IMR-90 (cell line): Measurements from ENCODE around the gene PTPRF. TPM values are rescaled to one million over a fixed set of nuclear protein-coding genes. Genes with fewer than 3 reads are reported as not detected.

Experiments used
- ATAC-seq: fragments of 200-7000 bp; cut with Tn5 transposase; 2 replicates; pipeline ENCODE4 v1.9.1; 2020; ENCODE audit warnings: low read depth, mild to moderate bottlenecking, moderate library complexity
- BruUV-seq: library from RNA; stranded (reverse); fragments of 400-500 nt; replicated peaks from 2 replicates; lab custom pipeline; 2021; lab: Mats Ljungman, UMichigan
- CTCF ChIA-PET: fragments of 300-600 bp; formaldehyde crosslinking; extraction: SDS; loops from one replicate; lab custom pipeline; 2021; ENCODE audit warnings: antibody characterized with exemption; lab: Yijun Ruan, JAX
- POLR2A ChIA-PET: fragments of 300-600 bp; sonication (Branson Sonifier 250); formaldehyde crosslinking; loops from one replicate; lab custom pipeline; 2022; ENCODE audit warnings: antibody characterized with exemption; ENCODE audit not compliant: unreplicated experiment; lab: Charles Lee
- DNase-seq: peaks from one replicate; pipeline ENCODE4 v3.0.0; 2013
- H2AFZ ChIP-seq: replicated peaks from 2 replicates; pipeline ENCODE3; 2013; ENCODE audit warnings: low read length, mild to moderate bottlenecking; ENCODE audit not compliant: poor library complexity
- H2AK5ac ChIP-seq: 2 replicates; pipeline ENCODE4 v1.6.1; 2013; ENCODE audit warnings: low read depth, low read length, inconsistent platforms
- H2AK9ac ChIP-seq: replicated peaks from 2 replicates; pipeline ENCODE3; 2013; ENCODE audit warnings: mild to moderate bottlenecking, low read depth, low read length, moderate library complexity; ENCODE audit not compliant: poor library complexity
- H2BK120ac ChIP-seq: 2 replicates; pipeline ENCODE4 v1.6.1; 2013; ENCODE audit warnings: low read depth, low read length, inconsistent platforms
- H2BK15ac ChIP-seq: 3 replicates; pipeline ENCODE4 v1.6.1; 2013; ENCODE audit warnings: low read depth, low read length, inconsistent platforms
- H2BK20ac ChIP-seq: 2 replicates; pipeline ENCODE4 v1.6.1; 2013; ENCODE audit warnings: low read depth, mild to moderate bottlenecking, inconsistent platforms, low read length, moderate library complexity
- H2BK5ac ChIP-seq: 2 replicates; pipeline ENCODE4 v1.6.1; 2013; ENCODE audit warnings: mild to moderate bottlenecking, low read depth, low read length, inconsistent platforms; ENCODE audit not compliant: poor library complexity, severe bottlenecking
- H3K14ac ChIP-seq: replicated peaks from 2 replicates; pipeline ENCODE4 v1.6.1; 2013; ENCODE audit warnings: low read depth, low read length, inconsistent platforms
- H3K18ac ChIP-seq: 2 replicates; pipeline ENCODE4 v1.6.1; 2013; ENCODE audit warnings: low read depth, low read length, control low read depth
- H3K23ac ChIP-seq: 2 replicates; pipeline ENCODE4 v1.6.1; 2013; ENCODE audit warnings: low read depth, low read length, inconsistent platforms
- H3K27ac ChIP-seq: 2 replicates; pipeline ENCODE4 v1.5.1; 2013; ENCODE audit warnings: mild to moderate bottlenecking, control low read depth, low read length; ENCODE audit not compliant: insufficient read depth
- H3K27me3 ChIP-seq: 2 replicates; pipeline ENCODE4 v1.6.1; 2013; ENCODE audit warnings: low read length; ENCODE audit not compliant: control insufficient read depth, insufficient read depth
- H3K36me3 ChIP-seq: 2 replicates; pipeline ENCODE4 v1.6.1; 2013; ENCODE audit warnings: low read length, mixed read lengths; ENCODE audit not compliant: control insufficient read depth, insufficient read depth
- H3K4ac ChIP-seq: 2 replicates; pipeline ENCODE4 v1.6.1; 2013; ENCODE audit warnings: low read depth, low read length, inconsistent platforms
- H3K4me1 ChIP-seq: 2 replicates; pipeline ENCODE4 v1.6.1; 2013; ENCODE audit warnings: low read length, mixed read lengths; ENCODE audit not compliant: control insufficient read depth, insufficient read depth
- H3K4me2 ChIP-seq: 2 replicates; pipeline ENCODE4 v1.6.1; 2013; ENCODE audit warnings: low read depth, mild to moderate bottlenecking, control low read depth, low read length, moderate library complexity
- H3K4me3 ChIP-seq: 2 replicates; pipeline ENCODE4 v1.5.1; 2013; ENCODE audit warnings: low read depth, mild to moderate bottlenecking, control low read depth, low read length, moderate library complexity; ENCODE audit not compliant: insufficient read depth
- H3K56ac ChIP-seq: 2 replicates; pipeline ENCODE4 v1.6.1; 2013; ENCODE audit warnings: low read length, inconsistent platforms; ENCODE audit not compliant: insufficient read depth; ENCODE audit errors: extremely low read depth
- H3K79me1 ChIP-seq, 2 experiments: 2 replicates each; pipeline ENCODE4 v1.6.1; 2013; ENCODE audit warnings: low read length in 2 of 2, inconsistent platforms in 1 of 2, low read depth in 1 of 2
- H3K9ac ChIP-seq: 2 replicates; pipeline ENCODE4 v1.6.1; 2013; ENCODE audit warnings: low read depth, low read length, control low read depth
- H3K9me1 ChIP-seq: 2 replicates; pipeline ENCODE4 v1.6.1; 2013; ENCODE audit warnings: low read length, inconsistent platforms; ENCODE audit not compliant: insufficient read depth
- H3K9me3 ChIP-seq: 2 replicates; pipeline ENCODE4 v1.6.1; 2013; ENCODE audit warnings: low read length; ENCODE audit not compliant: control insufficient read depth, insufficient read depth
- H4K20me1 ChIP-seq: 2 replicates; pipeline ENCODE4 v1.6.1; 2013; ENCODE audit warnings: low read length, inconsistent platforms; ENCODE audit not compliant: insufficient read depth
- H4K5ac ChIP-seq: 2 replicates; pipeline ENCODE4 v1.6.1; 2013; ENCODE audit warnings: mild to moderate bottlenecking, low read depth, low read length, control low read depth
- H4K8ac ChIP-seq, 2 experiments: 2 replicates each; pipeline ENCODE4 v1.6.1; 2013; ENCODE audit warnings: low read depth in 2 of 2, low read length in 2 of 2, control low read depth in 1 of 2, inconsistent platforms in 1 of 2
- H4K91ac ChIP-seq: 2 replicates; pipeline ENCODE4 v1.6.1; 2013; ENCODE audit warnings: low read depth, low read length, inconsistent platforms; ENCODE audit not compliant: insufficient read depth
- BHLHE40 ChIP-seq: fragments of 150-350 bp; IDR thresholded peaks from 2 replicates; pipeline ENCODE4 v1.6.1; 2016; ENCODE audit warnings: mild to moderate bottlenecking, low read depth, low read length
- CEBPB ChIP-seq: IDR thresholded peaks from 2 replicates; pipeline ENCODE4 v1.6.1; 2012; ENCODE audit warnings: low read depth, low read length, improper control_type of control experiment
- CHD1 ChIP-seq: IDR thresholded peaks from 2 replicates; pipeline ENCODE4 v1.6.1; 2012; ENCODE audit warnings: low read depth, low read length, improper control_type of control experiment
- FOS ChIP-seq: fragments of 150-350 bp; IDR thresholded peaks from 2 replicates; pipeline ENCODE4 v1.6.1; 2016; ENCODE audit warnings: low read depth, low read length
- MAFK ChIP-seq: IDR thresholded peaks from 2 replicates; pipeline ENCODE4 v1.6.1; 2012; ENCODE audit warnings: low read depth, low read length, improper control_type of control experiment
- MXI1 ChIP-seq: IDR thresholded peaks from 2 replicates; pipeline ENCODE4 v1.6.1; 2012; ENCODE audit warnings: low read depth, mild to moderate bottlenecking, low read length, moderate library complexity, borderline replicate concordance
- NFE2L2 ChIP-seq: fragments of 150-350 bp; IDR thresholded peaks from 2 replicates; pipeline ENCODE4 v1.6.1; 2016; ENCODE audit warnings: low read depth, mild to moderate bottlenecking, low read length
- POLR2A ChIP-seq: IDR thresholded peaks from 2 replicates; pipeline ENCODE4 v1.6.1; 2012; ENCODE audit warnings: mild to moderate bottlenecking, low read depth, low read length
- RAD21 ChIP-seq: IDR thresholded peaks from 2 replicates; pipeline ENCODE4 v1.6.1; 2012; ENCODE audit warnings: low read length, improper control_type of control experiment
- RCOR1 ChIP-seq: IDR thresholded peaks from 2 replicates; pipeline ENCODE4 v1.6.1; 2012; ENCODE audit warnings: mild to moderate bottlenecking, low read length, improper control_type of control experiment; ENCODE audit not compliant: insufficient replicate concordance
- RFX5 ChIP-seq: IDR thresholded peaks from 2 replicates; pipeline ENCODE4 v1.8.0; 2012; ENCODE audit warnings: low read depth, mild to moderate bottlenecking, low read length, moderate library complexity
- WGBS, 2 experiments: methylation state at CpG; one replicate each; pipeline versions ENCODE4 v1.1.5 to v1.1.7; 2013; ENCODE audit warnings: missing lambda C conversion rate in 2 of 2; ENCODE audit not compliant: insufficient read length in 1 of 2; ENCODE audit errors: extremely low coverage in 2 of 2; 5-methylcytosine and 5-hydroxymethylcytosine counted together
- dilution Hi-C: fragments of 300-500 bp; cut with HindIII; formaldehyde crosslinking; loops from one replicate; pipeline ENCODE4 v1.14.3; 2018; ENCODE audit warnings: low sequenced_read_pairs; ENCODE audit not compliant: unreplicated experiment
- in situ Hi-C: fragments of 300-500 bp; cut with MboI; formaldehyde crosslinking; loops from 3 replicates; pipeline ENCODE4 v1.14.3; 2019; ENCODE audit warnings: low sequenced_read_pairs, inconsistent platforms, mixed read lengths
- intact Hi-C: fragments of 100-400 bp; cut with micrococcal nuclease; formaldehyde crosslinking; loops from 2 replicates; pipeline ENCODE4 v1.10.0; 2022
- polyA plus RNA-seq, 3 experiments: library from polyadenylated mRNA; depleted of rRNA; stranded (reverse); fragments of >200 nt; gene quantifications; 2 replicates each; pipeline ENCODE4 v1.2.3, GENCODE V29; 2012; ENCODE audit warnings: low replicate concordance in 1 of 3
- total RNA-seq: library from RNA; depleted of rRNA; stranded (reverse); fragments of >200 nt; gene quantifications from 2 replicates; pipeline ENCODE4 v1.2.3, GENCODE V29; 2012
- TF ChIP-seq, protein P1 (sequence below): fragments of 150-350 bp; IDR thresholded peaks from 2 replicates; pipeline ENCODE4 v1.6.1; 2017; ENCODE audit warnings: mild to moderate bottlenecking, antibody characterized with exemption, low read length, low read depth
- TF ChIP-seq, protein P2 (sequence below): fragments of 150-350 bp; IDR thresholded peaks from 2 replicates; pipeline ENCODE4 v1.6.1; 2016; ENCODE audit warnings: low read depth, mild to moderate bottlenecking, low read length, moderate library complexity, borderline replicate concordance

The PTPRF gene
- total and polyA plus RNA-seq, 2 of the 4 experiments (the other 2 are of a cell fraction) = 25.8 to 92.3 TPM

DNA sequence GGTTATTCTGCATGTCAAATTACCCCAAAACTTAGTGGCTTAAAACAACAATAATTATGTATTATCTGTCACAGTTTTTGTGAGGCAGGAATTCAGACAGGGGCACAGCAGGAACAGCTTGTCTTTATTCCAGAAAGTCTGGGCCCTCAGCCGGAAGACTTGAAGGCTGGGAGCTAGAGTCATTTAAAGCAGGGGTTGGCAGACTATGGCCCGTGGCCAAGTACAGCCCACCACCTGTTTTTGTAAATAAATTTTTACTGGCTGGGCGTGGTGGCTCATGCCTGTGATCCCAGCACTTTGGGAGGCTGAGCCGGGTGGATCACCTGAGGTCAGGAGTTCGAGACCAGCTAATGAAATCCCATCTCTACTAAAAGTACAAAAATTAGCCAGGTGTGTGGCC is 79.7 kb downstream of the PTPRF start:
- Histone ChIP-seq H3K4me2 (no peak overlapping the region), H2BK15ac (no peak overlapping the region), H3K27me3 (no peaks in the 10 kb centered on the region), H2BK5ac (no peak overlapping the region), H3K14ac (no peak overlapping the region), H3K27ac (no peak overlapping the region), H2AFZ (no peak overlapping the region), H3K23ac (no peak overlapping the region), H4K91ac (no peak overlapping the region), H3K18ac (no peak overlapping the region), H3K79me1 (no peaks in the 10 kb centered on the region), H2BK120ac (no peak overlapping the region), H2AK5ac (no peak overlapping the region), H3K9me1 (no peaks in the 10 kb centered on the region; the same call in 1 of the 2 replicates), H3K56ac (no peak overlapping the region), H3K9ac (no peak overlapping the region), H3K9me3 (no peaks in the 10 kb centered on the region), H3K4ac (no peak overlapping the region), H3K36me3 (peaks cover 66% of the 10 kb centered on the region), H3K4me3 (no peak overlapping the region), H2AK9ac (no peak overlapping the region), H2BK20ac (no peak overlapping the region), H4K5ac (no peak overlapping the region), H4K8ac (no peak overlapping the region), H4K20me1 (no peaks in the 10 kb centered on the region; the same call in none of the 2 replicates), H3K4me1 (no peaks in the 10 kb centered on the region)
- BruUV-seq = no TSS peak
- DNase-seq (no peak), ATAC-seq (no peak)
- dilution Hi-C loops = no loop called here
- ChIA-PET POLR2A (no interaction called here), CTCF (no interaction called here)
- TF ChIP-seq POLR2A (no peak), RFX5 (no peak), MAFK (no peak), NFE2L2 (no peak), RCOR1 (no peak), MXI1 (no peak), RAD21 (no peak), CHD1 (no peak), BHLHE40 (no peak), CEBPB (no peak), FOS (no peak)
- TF ChIP-seq, protein P1, sequence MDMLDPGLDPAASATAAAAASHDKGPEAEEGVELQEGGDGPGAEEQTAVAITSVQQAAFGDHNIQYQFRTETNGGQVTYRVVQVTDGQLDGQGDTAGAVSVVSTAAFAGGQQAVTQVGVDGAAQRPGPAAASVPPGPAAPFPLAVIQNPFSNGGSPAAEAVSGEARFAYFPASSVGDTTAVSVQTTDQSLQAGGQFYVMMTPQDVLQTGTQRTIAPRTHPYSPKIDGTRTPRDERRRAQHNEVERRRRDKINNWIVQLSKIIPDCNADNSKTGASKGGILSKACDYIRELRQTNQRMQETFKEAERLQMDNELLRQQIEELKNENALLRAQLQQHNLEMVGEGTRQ = no peak
- TF ChIP-seq, protein P2, sequence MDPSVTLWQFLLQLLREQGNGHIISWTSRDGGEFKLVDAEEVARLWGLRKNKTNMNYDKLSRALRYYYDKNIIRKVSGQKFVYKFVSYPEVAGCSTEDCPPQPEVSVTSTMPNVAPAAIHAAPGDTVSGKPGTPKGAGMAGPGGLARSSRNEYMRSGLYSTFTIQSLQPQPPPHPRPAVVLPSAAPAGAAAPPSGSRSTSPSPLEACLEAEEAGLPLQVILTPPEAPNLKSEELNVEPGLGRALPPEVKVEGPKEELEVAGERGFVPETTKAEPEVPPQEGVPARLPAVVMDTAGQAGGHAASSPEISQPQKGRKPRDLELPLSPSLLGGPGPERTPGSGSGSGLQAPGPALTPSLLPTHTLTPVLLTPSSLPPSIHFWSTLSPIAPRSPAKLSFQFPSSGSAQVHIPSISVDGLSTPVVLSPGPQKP = no peak
- intact Hi-C loops = no loop called here
- 90% methylated on average over 2 of the region's 5 CpGs; no CpG with 5 or more reads in 1 of the 2 experiments for WGBS, 2 experiments
- in situ Hi-C loops = no loop called here
